Endothelial cell of hepatic sinusoid (primary cell): ENCODE measurements around the gene TTC39A.

ENCODE experiments used
- in situ Hi-C: cut with HindIII; loops from 2 replicates; pipeline ENCODE4 v1.10.0; 2017; ENCODE audit warnings: low sequenced_read_pairs

TTC39A gene

GRCh38 chr1:51330331-51331201, at the start of gene TTC39A:
TTC39A (minus strand) TSS chr1:51330562; CDS start chr1:51330477, 85 bp downstream.
- in situ Hi-C loops: no loop called here

GRCh38 chr1:51378871-51379270, 48.5 kb upstream of the TTC39A start:
- in situ Hi-C loops: no loop called here

- in situ Hi-C loops: no loop called here
Observed at GRCh38 chr1:51373898-51374297, 43.5 kb upstream of the TTC39A start.

- in situ Hi-C loops: no loop called here
Observed at GRCh38 chr1:51372561-51372960, 42.2 kb upstream of the TTC39A start.

GRCh38 chr1:51369171-51369570, 38.8 kb upstream of the TTC39A start:
- in situ Hi-C loops: no loop called here

- in situ Hi-C loops: no loop called here
Observed at GRCh38 chr1:51365774-51366173, 35.4 kb upstream of the TTC39A start.

- in situ Hi-C loops: no loop called here
Observed at GRCh38 chr1:51359879-51360278, 29.5 kb upstream of the TTC39A start.

- in situ Hi-C loops: no loop called here
Observed at GRCh38 chr1:51355382-51355781, 25.0 kb upstream of the TTC39A start.

- in situ Hi-C loops: no loop called here
Observed at GRCh38 chr1:51354416-51354815, 24.1 kb upstream of the TTC39A start.

GRCh38 chr1:51351907-51352306, 21.5 kb upstream of the TTC39A start:
- in situ Hi-C loops: no loop called here

GRCh38 chr1:51349862-51350261, 19.5 kb upstream of the TTC39A start:
- in situ Hi-C loops: no loop called here

- in situ Hi-C loops: no loop called here
Observed at GRCh38 chr1:51348147-51348527, 17.8 kb upstream of the TTC39A start.

- in situ Hi-C loops: no loop called here
Observed at GRCh38 chr1:51347398-51348146, 17.2 kb upstream of the TTC39A start.

GRCh38 chr1:51346086-51346942, 16.0 kb upstream of the TTC39A start:
- in situ Hi-C loops: no loop called here

GRCh38 chr1:51345300-51345687, 14.9 kb upstream of the TTC39A start:
- in situ Hi-C loops: no loop called here

GRCh38 chr1:51344602-51345299, 14.4 kb upstream of the TTC39A start:
- in situ Hi-C loops: no loop called here

- in situ Hi-C loops: no loop called here
Observed at GRCh38 chr1:51344276-51344601, 13.9 kb upstream of the TTC39A start.

GRCh38 chr1:51343624-51344023, 13.3 kb upstream of the TTC39A start:
- in situ Hi-C loops: no loop called here

- in situ Hi-C loops: no loop called here
Observed at GRCh38 chr1:51342591-51343206, 12.3 kb upstream of the TTC39A start.

GRCh38 chr1:51341876-51342496, 11.6 kb upstream of the TTC39A start:
- in situ Hi-C loops: no loop called here
